HG02588 (cell line): Measurements from ENCODE around the gene CORO7.
A peak's percentile ranks its signal among the peaks of the same experiment; 100 is the strongest.

Experiments used
- ATAC-seq: cut with Tn5 transposase; IDR thresholded peaks from one replicate; pipeline ENCODE4 v1.9.1; 2021; ENCODE audit warnings: mild to moderate bottlenecking, moderate library complexity; ENCODE audit not compliant: unreplicated experiment

CORO7 gene

GRCh38 chr16:4416200-4417032 lies at the start of gene CORO7:
CORO7 (minus strand) TSS chr16:4416596; CDS start chr16:4416518, 78 bp downstream.
- ATAC-seq: peak; percentile 68

GRCh38 chr16:4463522-4464163 lies 47.2 kb upstream of the CORO7 start:
- ATAC-seq: no peak

GRCh38 chr16:4461250-4462085 lies 45.1 kb upstream of the CORO7 start:
- ATAC-seq: no peak

- ATAC-seq: no peak
Measured at GRCh38 chr16:4460936-4461249, 44.5 kb upstream of the CORO7 start.

GRCh38 chr16:4455951-4456350 lies 39.6 kb upstream of the CORO7 start:
- no peak for ATAC-seq

- ATAC-seq: no peak
Measured at GRCh38 chr16:4455081-4455480, 38.7 kb upstream of the CORO7 start.

GRCh38 chr16:4454623-4455022 lies 38.2 kb upstream of the CORO7 start:
- ATAC-seq: no peak

- no peak for ATAC-seq
Measured at GRCh38 chr16:4452674-4453073, 36.3 kb upstream of the CORO7 start.

GRCh38 chr16:4450931-4451519 lies 34.6 kb upstream of the CORO7 start:
- ATAC-seq: no peak

GRCh38 chr16:4450430-4450829 lies 34.0 kb upstream of the CORO7 start:
- no peak for ATAC-seq

- ATAC-seq: no peak
Measured at GRCh38 chr16:4443986-4444385, 27.6 kb upstream of the CORO7 start.

GRCh38 chr16:4443271-4443670 lies 26.9 kb upstream of the CORO7 start:
- no peak for ATAC-seq

- ATAC-seq: no peak
Measured at GRCh38 chr16:4442371-4442770, 26.0 kb upstream of the CORO7 start.

- ATAC-seq: no peak
Measured at GRCh38 chr16:4437366-4437765, 21.0 kb upstream of the CORO7 start.

GRCh38 chr16:4435337-4436067 lies 19.1 kb upstream of the CORO7 start:
- ATAC-seq: no peak

GRCh38 chr16:4433914-4434787 lies 17.8 kb upstream of the CORO7 start:
- no peak for ATAC-seq

GRCh38 chr16:4433228-4433627 lies 16.8 kb upstream of the CORO7 start:
- ATAC-seq: no peak

GRCh38 chr16:4431023-4431422 lies 14.6 kb upstream of the CORO7 start:
- ATAC-seq: no peak

- no peak for ATAC-seq
Measured at GRCh38 chr16:4428500-4428899, 12.1 kb upstream of the CORO7 start.
